GM10266 (cell line): ENCODE data around the gene PYGO1.
A peak's percentile ranks its signal among the peaks of the same experiment; 100 is the strongest.
"Not testable (repeated sequence)": the region's sequence is repeated elsewhere in the genome, so short reads cannot be mapped to it uniquely, and the experiment has no call there.

Experiments
- DNase-seq: peaks from one replicate; pipeline ENCODE4 v3.0.0; 2012; ENCODE audit errors: extremely low spot score
- TF ChIP-seq, protein P1 (sequence below): IDR thresholded peaks from 2 replicates; pipeline ENCODE4 v1.5.1; 2012; ENCODE audit warnings: mild to moderate bottlenecking, low read depth; ENCODE audit not compliant: control insufficient read depth, insufficient read depth; ENCODE audit errors: missing control alignments

The PYGO1 gene

DNA sequence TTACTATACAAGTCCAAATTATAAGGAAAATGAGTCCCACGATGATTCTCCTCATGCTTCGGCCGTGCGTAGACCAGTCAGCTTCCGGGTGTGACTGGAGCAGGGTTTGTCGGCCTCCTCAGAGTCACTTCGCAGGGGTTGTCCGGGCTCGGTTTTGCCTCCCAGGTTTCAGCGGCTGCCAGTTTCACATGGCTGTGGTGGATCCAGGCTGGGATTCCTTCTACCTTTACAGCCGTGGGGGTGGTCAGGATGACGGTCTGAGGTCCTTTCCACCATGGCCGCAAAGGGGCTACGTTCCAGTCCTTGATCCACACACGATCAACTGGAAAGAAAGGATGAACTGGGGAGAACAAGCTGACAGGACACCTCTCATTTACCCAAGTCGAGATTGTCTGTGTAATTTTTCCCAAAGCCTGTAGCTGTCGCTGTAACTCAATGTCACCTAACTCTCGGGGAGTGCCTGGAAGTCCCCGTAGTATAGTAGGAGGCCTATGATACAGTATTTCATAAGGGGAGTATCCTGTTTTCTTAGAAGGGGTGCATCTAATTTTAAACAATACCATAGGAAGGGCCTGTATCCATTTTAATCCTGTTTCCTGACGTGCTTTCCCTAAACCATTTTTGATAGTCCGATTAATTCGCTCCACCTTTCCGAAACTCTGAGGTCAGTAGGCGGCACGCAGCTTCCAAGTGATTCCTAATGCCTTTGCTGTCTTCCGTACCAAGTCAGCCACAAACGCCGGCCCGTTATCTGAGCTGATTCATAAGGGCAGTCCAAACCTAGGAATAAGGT, 74.3 kb downstream of the PYGO1 start:
- DNase-seq = not testable (repeated sequence)
- TF ChIP-seq, protein P1, sequence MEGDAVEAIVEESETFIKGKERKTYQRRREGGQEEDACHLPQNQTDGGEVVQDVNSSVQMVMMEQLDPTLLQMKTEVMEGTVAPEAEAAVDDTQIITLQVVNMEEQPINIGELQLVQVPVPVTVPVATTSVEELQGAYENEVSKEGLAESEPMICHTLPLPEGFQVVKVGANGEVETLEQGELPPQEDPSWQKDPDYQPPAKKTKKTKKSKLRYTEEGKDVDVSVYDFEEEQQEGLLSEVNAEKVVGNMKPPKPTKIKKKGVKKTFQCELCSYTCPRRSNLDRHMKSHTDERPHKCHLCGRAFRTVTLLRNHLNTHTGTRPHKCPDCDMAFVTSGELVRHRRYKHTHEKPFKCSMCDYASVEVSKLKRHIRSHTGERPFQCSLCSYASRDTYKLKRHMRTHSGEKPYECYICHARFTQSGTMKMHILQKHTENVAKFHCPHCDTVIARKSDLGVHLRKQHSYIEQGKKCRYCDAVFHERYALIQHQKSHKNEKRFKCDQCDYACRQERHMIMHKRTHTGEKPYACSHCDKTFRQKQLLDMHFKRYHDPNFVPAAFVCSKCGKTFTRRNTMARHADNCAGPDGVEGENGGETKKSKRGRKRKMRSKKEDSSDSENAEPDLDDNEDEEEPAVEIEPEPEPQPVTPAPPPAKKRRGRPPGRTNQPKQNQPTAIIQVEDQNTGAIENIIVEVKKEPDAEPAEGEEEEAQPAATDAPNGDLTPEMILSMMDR = peak; percentile 34

DNA sequence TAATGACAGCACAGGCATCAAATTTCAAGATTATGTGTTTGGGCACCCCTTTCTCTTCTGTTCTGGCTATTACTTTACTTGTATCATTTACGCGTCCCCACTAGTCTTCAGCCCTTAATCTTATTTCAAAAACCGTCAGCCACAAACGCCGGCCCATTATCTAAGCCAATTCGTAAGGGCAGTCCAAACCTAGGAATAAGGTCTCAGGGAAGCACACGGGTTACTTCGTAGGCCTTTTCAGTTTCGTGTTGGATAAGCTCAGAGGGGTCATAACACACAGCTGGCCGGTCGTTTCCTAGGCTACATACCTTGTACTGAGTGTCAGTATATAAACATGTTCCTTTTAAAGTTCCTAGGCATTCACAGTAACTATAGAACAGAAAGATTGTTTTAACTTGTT, 75.0 kb downstream of the PYGO1 start:
- TF ChIP-seq, protein P1 = no peak
- DNase-seq = no peak

DNA sequence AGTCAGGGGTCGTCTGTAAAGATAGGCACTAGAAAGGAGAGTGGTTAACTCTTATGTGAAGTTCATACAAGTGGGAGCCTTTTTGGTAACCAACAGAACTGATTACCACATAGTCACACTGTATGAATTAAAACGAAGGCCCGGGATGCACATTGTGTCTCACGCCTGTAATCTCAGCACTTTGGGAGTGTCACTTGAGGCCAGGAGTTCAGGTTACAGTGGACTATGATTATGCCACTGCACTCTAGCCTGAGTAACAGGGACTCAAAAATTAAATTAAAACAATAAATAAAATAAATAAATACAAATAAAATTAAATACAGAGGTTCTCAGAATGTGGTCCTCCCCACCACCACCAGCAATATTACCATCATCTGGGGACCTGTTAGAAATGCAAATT, 80.6 kb downstream of the PYGO1 start:
- TF ChIP-seq, protein P1 = no peak
- no peak for DNase-seq

DNA sequence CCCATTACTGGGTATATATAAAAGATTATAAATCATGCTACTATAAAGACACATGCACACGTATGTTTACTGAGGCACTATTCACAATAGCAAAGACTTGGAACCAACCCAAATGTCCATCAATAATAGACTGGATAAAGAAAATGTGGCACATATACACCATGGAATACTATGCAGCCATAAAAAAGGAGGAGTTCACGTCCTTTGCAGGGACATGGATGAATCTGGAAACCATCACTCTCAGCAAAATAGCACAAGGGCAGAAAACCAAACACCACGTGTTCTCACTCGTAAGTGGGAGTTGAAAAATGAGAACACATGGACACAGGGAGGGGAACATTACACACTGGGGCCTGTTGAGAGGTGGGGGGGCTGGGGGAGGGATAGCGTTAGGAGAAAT, 82.7 kb downstream of the PYGO1 start:
- DNase-seq = not testable (repeated sequence)

DNA sequence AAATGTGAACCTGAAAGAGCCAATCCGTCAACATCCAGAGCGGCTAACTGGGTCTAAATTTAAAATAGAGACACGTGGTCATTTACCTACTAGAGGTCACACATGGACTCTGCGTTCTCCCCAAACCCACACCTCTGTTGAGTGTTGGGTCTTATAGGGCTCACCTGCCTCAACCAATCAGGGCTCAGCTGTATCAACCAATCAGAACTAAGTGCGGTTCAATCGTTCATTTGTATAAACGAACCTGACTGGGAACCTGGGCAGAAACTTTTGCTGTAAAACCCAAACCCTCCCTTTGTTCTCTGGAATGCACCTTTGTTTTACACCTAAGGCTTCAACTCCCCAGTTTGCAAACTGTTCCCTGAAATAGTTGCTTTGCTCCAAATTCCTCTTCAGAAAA, 89.0 kb downstream of the PYGO1 start:
- DNase-seq = no peak

DNA sequence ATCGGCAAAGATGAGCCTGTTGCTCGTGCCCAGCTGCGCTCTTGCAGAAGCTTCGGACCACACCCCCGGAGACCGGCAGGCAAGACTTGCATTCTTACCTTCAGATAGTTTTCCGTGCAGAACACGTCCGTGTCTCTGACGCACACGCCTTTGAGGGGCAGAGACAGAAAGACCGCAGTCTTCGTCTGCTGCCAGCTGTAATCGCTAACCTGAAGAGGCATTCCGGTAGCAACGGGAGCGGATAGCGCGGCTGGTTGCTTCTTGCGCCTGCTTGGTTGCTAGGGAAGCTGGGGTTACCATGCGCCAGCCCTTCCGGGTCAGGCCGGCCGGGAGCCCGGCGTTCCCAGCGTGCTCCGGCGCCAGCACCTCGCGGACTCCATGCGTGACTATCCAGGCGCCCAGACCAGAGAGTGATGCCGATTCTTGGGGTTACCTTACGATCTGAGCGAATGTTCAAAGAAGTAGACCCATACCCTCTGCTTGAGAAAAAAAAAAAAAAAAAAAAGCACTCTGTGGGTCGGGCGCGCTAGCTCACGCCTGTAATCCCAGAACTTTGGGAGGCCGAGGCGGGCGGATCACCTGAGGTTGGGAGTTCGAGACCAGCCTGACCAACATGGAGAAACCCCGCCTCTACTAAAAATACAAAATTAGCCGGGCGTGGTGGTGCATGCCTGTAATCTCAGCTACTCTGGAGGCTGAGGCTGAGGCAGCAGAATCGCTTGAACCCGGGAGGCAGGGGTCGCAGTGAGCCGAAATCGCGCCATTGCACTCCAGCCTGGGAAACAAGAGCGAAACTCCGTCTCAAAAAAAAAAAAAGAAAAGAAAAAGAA, 89.8 kb downstream of the PYGO1 start:
- peak; percentile 81 for DNase-seq

More for the DNA sequence above, 89.0 kb downstream of the PYGO1 start:
- TF ChIP-seq, protein P1 = no peak

DNA sequence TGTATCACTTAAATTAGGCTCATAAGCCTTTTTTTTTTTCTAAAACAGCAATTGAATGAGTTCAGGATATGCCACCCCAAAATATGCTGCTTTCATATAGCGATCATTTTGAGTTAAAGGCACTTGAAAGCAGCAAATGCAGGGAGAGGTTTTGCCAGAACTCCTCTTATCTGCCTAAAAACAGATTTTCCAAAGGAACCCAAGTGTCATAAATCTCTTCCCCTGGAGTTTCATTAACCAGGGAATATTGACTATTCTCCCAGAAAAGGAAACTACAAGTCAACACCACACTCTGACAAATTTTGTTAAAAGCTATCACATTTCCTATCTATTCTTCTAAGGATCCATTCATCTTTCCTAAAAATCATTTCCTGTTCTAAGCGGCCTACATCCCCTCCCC, 91.4 kb downstream of the PYGO1 start:
- no peak for DNase-seq
- TF ChIP-seq, protein P1 = no peak

DNA sequence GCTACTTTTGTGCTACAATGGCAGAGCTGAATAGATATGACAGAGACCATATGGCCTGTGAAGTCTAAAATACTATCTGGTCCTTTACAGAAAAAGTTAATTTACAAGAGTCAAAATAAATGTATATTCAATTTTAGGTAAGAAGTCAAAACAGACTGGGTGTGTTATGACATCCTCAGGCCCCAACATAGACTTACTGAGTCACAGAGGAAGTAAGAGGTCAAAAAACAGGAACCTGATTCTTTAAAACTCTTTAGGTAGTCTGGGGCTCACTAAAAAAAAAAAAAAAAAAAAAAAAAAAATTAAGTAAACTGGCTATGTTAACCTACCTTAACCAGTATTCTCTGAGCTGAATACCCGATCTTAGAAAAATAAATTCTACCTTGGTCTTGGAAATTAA, 93.2 kb downstream of the PYGO1 start:
- DNase-seq = no peak

DNA sequence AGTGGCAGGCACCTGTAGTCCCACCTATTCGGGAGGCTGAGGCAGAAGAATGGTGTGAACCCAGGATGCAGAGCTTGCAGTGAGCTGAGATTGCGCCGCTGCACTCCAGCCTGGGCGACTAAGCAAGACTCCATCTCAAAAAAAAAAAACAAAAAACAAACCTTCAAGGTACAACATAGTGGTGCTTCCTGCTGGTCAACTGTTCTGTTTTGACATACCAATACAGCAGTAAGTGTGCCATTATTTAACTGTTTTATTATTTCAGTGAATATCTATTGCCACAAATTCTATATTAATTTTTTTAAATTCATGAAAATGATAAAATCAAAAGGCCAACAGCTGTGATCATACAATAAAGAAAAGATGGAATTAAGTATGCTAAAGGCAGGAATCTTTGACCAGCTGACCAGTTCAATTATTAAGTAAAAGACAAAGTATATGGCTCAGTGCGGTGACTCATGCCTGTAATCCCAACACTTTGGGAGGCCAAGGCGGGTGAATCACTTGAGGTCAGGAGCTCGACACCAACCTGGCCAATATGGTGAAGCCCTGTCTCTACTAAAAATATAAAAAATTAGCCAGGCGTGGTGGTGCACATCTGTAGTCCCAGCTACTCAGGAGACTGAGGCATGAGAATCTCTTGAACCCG, 99.1 kb downstream of the PYGO1 start:
- DNase-seq = not testable (repeated sequence)

More for the DNA sequence above, 93.2 kb downstream of the PYGO1 start:
- TF ChIP-seq, protein P1 = no peak
